ENCODE results near the gene ATP5F1A.

DNA sequence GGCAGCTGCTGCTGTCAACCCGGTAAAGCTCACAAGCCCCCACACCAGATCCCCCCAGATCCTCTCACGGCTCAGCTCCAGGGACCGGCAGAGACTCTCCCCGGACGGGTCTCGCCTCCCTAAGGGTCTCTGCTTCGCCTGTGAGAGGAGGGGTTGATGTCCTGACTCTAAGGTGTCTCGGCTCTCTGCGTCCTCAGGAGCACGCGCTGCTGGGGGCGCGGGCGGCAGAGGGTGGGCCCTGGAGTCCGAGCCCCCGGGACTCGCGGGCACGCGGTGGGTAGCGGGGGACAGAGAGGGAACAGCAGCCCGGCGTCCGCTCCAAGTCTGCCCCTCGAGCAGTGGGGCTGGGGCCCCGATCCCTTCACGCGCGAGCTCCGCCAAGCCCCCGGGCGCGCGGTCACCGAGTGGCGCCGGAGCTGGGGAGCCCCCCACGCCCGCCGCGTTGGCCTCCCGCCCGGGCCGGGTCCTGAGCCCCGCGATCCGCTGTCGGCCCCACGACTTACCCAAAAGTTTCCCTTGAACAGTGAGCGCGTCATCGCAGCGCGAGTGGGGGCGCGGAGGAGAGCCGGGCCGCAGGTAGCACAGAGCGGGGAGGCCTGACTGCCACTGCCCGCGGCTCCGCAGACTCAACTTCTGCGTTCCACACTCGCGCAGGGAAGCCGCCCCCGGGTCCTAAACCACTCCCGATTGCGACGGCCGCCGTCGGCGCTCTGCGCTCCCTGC, 26.3 kb downstream of the ATP5F1A start, which contains the start of gene PSTPIP2:
- TF ChIP-seq CTCF (conservative IDR thresholded peaks at IDR 0.05; ENCODE audit: low read length): no peak
- no peak for TF ChIP-seq EZH2phosphoT487 (IDR thresholded peaks at IDR 0.05; ENCODE audit: borderline replicate concordance, low read depth, low read length)

All from OCI-LY7 (cell line).